ENCODE measurements around the gene THEMIS2. TPM values are rescaled to one million over a fixed set of nuclear protein-coding genes. Genes with fewer than 3 reads are reported as not detected.

THEMIS2 gene
- total RNA-seq, 2 donors from 2014 or later = 6.8 to 12.6 TPM

GRCh38 chr1:27889506-27889905, 17.2 kb downstream of the THEMIS2 start:
- Histone ChIP-seq H3K9ac (ENCODE audit: low read depth in 2 of 2, low read length in 2 of 2) (no peak overlapping the region), H3K9me3 (no peaks in the 10 kb centered on the region), H3K27ac (no peak overlapping the region), H3K36me3 (peaks cover 3% of the 10 kb centered on the region), H3K4me1 (no peaks in the 10 kb centered on the region), H3K27me3 (no peaks in the 10 kb centered on the region), H3K4me3 (no peak overlapping the region)
- TF ChIP-seq CTCF (IDR thresholded peaks at IDR 0.05) = no peak
- no peak for DNase-seq
- intact Hi-C loops (cut with DNase I) = no loop called here

- no peak for TF ChIP-seq CTCF (IDR thresholded peaks at IDR 0.05)
- no peak overlapping the region for H3K4me3 ChIP-seq
- H3K4me1 ChIP-seq = no peaks in the 10 kb centered on the region
- H3K9ac ChIP-seq (ENCODE audit: low read depth in 2 of 2, low read length in 2 of 2) = peak overlapping the region in 1 of 2 donors; percentile 9
- H3K9me3 ChIP-seq = no peaks in the 10 kb centered on the region
- H3K27ac ChIP-seq = peak overlapping the region; percentile 48
- H3K27me3 ChIP-seq = no peaks in the 10 kb centered on the region
- DNase-seq = no peak
- intact Hi-C loops (cut with DNase I) = no loop called here
- H3K36me3 ChIP-seq = peaks cover 6% of the 10 kb centered on the region
Observed at GRCh38 chr1:27891196-27891889, 19.0 kb downstream of the THEMIS2 start.

GRCh38 chr1:27894521-27894920, 22.2 kb downstream of the THEMIS2 start:
- no peaks in the 10 kb centered on the region for H3K27me3 ChIP-seq
- no peaks in the 10 kb centered on the region for H3K9me3 ChIP-seq
- DNase-seq = no peak
- no peak overlapping the region for H3K27ac ChIP-seq
- intact Hi-C loops (cut with DNase I) = no loop called here
- H3K36me3 ChIP-seq = peaks cover 12% of the 10 kb centered on the region
- no peak overlapping the region for H3K4me3 ChIP-seq
- H3K9ac ChIP-seq (ENCODE audit: low read depth in 2 of 2, low read length in 2 of 2) = no peak overlapping the region
- no peaks in the 10 kb centered on the region for H3K4me1 ChIP-seq
- TF ChIP-seq CTCF (IDR thresholded peaks at IDR 0.05) = no peak

- Histone ChIP-seq H3K9me3 (no peaks in the 10 kb centered on the region), H3K4me1 (no peaks in the 10 kb centered on the region), H3K9ac (ENCODE audit: low read depth in 2 of 2, low read length in 2 of 2) (no peak overlapping the region), H3K4me3 (no peak overlapping the region), H3K36me3 (peaks cover 7% of the 10 kb centered on the region), H3K27ac (no peak overlapping the region), H3K27me3 (no peaks in the 10 kb centered on the region)
- intact Hi-C loops (cut with DNase I) = no loop called here
- no peak for TF ChIP-seq CTCF (IDR thresholded peaks at IDR 0.05)
- no peak for DNase-seq
Observed at GRCh38 chr1:27906759-27907158, 34.4 kb downstream of the THEMIS2 start.

- TF ChIP-seq CTCF (IDR thresholded peaks at IDR 0.05) = no peak
- H3K27me3 ChIP-seq = no peaks in the 10 kb centered on the region
- H3K4me1 ChIP-seq = peaks cover 5% of the 10 kb centered on the region
- no peaks in the 10 kb centered on the region for H3K9me3 ChIP-seq
- no peak overlapping the region for H3K4me3 ChIP-seq
- intact Hi-C loops (cut with DNase I) = no loop called here
- H3K36me3 ChIP-seq = no peaks in the 10 kb centered on the region
- H3K27ac ChIP-seq = no peak overlapping the region
- no peak overlapping the region for H3K9ac ChIP-seq (ENCODE audit: low read depth in 2 of 2, low read length in 2 of 2)
- DNase-seq = no peak
Observed at GRCh38 chr1:27912429-27912828, 40.1 kb downstream of the THEMIS2 start.
